IPS-NIHi7 (cell line): Measurements from ENCODE around the gene ABCC5.
"Not testable (repeated sequence)": the region's sequence is repeated elsewhere in the genome, so short reads cannot be mapped to it uniquely, and the experiment has no call there.

Experiments used
- DNase-seq: peaks from one replicate; pipeline ENCODE4 v3.0.0; 2012; ENCODE audit warnings: mixed read lengths; ENCODE audit errors: extremely low spot score

ABCC5 gene

GRCh38 chr3:183892610-183893214 lies 125.0 kb downstream of the ABCC5 start:
- no peak for DNase-seq

DNA sequence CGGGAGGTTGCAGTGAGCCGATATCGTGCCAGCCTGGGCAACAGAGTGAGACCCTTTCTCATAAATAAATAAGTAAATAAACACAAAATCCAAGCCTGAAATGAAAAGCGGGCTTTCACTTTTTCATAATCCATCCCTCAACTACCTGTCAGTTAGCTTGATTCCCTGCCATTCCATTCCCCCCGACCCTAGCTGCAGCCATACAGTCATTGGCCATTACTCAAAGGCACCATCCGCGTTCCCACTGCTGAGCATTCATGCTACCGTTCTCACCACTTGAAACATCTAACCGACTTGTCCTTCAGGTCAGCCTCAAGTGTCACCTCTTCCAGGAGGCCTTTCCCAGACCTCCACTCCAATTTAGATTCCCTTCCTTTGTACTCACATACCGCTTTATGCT lies 131.9 kb downstream of the ABCC5 start:
- no peak for DNase-seq

DNA sequence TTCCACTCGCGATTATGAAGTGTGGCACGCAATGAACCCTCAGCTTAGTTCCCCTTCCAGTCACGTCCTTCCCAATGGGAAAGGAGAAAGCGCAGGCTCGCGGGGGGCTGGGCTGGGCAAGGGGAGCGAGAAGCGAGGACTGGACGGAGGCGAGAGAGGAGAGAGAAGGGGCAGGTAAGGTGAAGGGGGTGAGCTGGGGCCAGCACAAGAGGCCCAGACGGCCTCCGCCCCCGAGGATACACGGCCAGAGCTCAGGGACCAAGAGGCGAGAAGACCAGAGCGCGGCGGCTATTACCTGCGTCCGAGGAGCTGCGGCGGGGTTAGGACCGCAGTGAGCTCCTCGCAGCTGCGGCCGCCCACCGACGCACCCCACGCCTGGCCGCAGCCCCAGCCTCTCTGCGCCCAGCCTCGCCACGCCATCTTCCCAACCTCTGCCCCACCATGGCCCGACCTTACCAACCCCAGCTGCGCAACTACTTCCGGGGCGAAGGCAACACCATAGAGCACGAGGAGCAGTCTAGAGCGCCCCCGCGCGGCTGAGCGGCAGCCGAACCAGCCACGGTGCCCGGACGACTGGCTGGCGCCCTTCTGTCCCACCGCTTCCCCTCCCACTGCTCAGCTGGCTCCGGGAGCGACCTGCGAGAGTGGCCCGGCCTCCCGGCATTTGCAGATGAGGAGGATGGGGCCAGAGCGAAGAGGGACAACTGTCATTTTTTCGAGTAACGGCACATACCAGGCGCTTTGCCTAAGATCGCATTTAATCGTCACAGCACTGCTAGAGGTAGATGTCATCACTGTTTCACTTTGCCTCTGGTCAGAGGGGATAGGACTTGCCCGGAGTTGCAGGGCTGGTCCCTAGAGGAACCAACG lies 133.0 kb downstream of the ABCC5 start, which contains the start of gene PARL:
Gene PARL (minus strand): TSS at position 454 of the 870 bp plus-strand sequence. CDS start 34 bp downstream, at position 420.
- DNase-seq: peak; percentile 97

DNA sequence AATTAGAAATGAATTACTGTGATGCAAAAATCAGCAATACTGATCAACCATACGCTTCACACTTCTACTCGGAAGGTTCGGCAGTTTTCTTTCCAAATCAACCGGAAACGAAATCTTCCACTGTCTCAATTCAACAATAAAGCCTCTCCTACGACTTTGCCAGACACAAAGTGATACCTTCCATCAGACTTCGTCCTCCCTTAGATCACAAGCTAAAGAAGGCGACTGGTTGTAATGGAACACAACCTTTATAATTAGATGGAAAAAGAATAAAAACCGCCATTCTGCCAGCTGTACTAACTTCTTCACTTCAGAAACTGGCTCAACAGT lies 133.6 kb downstream of the ABCC5 start:
- no peak for DNase-seq

DNA sequence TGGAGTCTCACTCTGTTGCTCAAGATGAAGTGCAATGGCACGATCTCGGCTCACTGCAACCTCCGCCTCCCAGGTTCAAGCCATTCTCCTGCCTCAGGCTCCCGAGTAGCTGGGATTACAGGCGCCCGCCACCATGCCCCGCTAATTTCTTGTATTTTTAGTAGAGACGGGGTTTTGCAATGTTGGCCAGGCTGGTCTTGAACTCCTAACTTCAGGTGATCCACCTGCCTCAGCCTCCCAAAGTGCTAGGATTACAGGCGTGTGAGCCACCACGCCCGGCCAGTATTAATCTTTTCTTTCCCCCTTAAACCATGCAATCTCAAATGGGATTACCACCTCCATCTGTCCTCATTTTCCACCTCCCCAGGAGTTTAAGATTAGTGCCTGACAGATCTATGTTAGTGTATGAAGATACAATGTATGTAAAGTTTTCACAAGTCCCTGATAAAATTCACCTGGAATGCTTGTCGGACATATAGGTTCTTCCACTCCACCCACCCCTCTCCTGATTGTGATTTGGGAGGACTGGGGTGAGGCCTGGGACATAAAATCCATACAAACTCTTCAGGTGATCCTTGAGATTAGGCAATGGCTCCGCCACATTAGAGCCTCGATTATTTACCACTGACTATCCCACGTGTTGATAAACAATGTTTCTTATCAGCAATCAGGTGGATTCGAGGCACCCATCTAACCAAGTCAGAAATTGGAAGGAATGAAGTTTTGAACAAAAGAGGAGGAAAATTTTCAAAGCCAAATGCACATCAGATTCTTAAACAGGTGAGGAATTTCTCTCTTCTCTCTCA lies 134.2 kb downstream of the ABCC5 start:
- DNase-seq: no peak

DNA sequence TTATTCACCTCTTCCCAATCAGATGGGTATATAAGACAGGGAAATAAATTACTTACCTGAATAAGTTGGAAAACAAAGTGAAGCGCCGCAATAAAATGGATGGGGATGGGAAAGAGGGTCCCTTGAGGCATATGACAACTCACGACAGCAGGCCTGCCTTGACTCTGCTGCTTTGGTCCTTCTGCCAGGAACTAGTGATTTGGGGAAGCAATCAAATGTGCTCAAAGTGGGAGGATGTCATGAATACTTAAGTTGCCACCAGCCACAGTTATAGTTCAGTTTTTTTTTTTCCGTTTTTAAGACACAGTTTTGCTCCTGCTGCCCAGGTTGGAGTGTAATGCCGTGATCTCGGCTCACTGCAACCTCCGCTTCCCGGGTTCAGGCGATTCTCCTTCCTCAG lies 137.6 kb downstream of the ABCC5 start:
- DNase-seq: no peak

DNA sequence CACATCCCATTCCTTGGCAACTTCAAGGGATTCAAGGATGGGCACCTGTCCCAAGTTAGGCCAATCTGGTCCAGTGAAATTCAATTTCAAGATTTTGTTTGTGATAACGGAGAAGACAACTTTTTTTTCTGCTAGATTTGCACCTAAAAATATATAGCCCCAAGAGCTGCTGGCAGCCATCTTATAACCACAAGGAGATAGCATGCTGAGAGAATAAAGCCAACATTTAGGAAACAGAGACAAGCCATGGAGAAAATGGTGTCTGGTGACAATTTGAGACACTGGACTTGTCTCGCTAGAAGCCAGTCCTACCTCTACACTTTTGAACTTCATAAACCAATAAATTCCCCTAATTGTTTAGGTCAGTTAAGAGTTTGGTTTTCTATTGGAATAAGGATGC lies 138.4 kb downstream of the ABCC5 start:
- DNase-seq: no peak

- no peak for DNase-seq
Observed at GRCh38 chr3:183878071-183878470, 139.6 kb downstream of the ABCC5 start.

- DNase-seq: not testable (repeated sequence)
Observed at GRCh38 chr3:183877227-183877626, 140.5 kb downstream of the ABCC5 start.

DNA sequence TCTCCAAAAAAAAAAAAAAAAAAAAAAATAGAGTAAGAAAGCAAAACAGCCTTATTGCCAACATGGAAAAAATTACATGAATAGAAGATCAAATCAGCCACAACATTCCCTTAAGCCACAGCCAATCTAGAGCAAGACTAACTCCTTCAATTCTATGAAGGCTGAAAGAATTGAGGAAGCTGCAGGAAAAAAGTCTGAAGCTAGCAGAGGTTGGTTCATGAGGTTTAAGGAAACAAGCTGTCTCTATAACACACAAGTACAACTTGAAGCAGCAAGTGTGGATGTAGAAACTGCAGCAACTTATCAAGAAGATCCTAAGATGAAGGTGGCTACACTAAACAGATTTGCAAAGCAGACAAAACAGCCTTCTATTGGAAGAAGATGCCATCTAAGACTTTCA lies 142.3 kb downstream of the ABCC5 start:
- no peak for DNase-seq

GRCh38 chr3:183873914-183874313 lies 143.8 kb downstream of the ABCC5 start:
- DNase-seq: no peak

DNA sequence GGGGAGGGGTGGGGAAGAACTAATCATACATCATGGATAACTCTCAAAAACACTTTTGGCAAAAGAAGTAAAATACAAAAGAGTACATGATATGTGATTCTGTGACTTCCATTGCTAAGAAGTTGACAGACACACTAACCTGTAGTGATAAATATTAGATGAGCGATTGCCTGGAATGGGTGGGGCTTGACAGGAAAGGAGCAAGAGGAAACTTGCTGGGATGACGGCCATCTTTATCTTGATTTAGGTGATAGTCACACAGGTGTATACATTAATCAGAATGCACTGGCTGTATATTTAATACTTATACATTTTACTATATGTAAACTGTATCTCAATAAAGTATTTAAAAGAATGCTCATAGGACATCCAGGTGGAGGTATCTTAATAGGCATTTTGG lies 146.1 kb downstream of the ABCC5 start:
- no peak for DNase-seq

DNA sequence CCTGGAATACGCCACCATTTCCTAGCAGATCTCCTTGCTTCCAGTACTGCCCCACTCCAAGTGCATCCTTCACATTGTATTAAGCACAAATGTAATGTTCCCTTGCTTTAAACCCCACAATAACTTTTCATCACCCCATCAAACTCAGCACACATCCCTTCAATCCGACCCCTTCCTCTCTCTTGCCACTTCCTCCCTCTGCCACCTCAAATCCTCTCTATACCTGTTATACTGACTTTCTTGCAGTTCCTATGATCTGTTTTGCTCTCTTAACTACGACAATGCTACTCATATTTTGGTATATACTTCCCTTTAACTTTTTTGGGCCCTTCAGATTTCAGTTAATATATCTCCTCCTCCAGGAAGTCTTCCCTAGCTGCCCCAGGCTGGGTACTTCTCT lies 147.1 kb downstream of the ABCC5 start:
- DNase-seq: no peak
